H9 (cell line): Measurements from ENCODE around the gene PHYH. TPM values are rescaled to one million over a fixed set of nuclear protein-coding genes. Genes with fewer than 3 reads are reported as not detected.
A peak's percentile ranks its signal among the peaks of the same experiment; 100 is the strongest.
"Not testable (repeated sequence)": the region's sequence is repeated elsewhere in the genome, so short reads cannot be mapped to it uniquely, and the experiment has no call there.

Source experiments
- DNase-seq: peaks from one replicate; pipeline ENCODE4 v3.0.0-alpha.2; 2017
- H2AFZ ChIP-seq: one replicate; pipeline ENCODE4 v1.6.1; 2013; ENCODE audit warnings: mild to moderate bottlenecking, low read length, control low read depth, moderate library complexity
- H2AK5ac ChIP-seq: 2 replicates; pipeline ENCODE4 v1.6.1; 2013; ENCODE audit warnings: low read length, control low read depth, mixed read lengths; ENCODE audit not compliant: insufficient read length
- H2BK120ac ChIP-seq: one replicate; pipeline ENCODE4 v1.6.1; 2013; ENCODE audit warnings: low read depth, mild to moderate bottlenecking, low read length, control low read depth, inconsistent platforms; ENCODE audit not compliant: poor library complexity, severe bottlenecking
- H2BK12ac ChIP-seq: 2 replicates; pipeline ENCODE4 v1.6.1; 2013; ENCODE audit warnings: low read length, control low read depth, mixed read lengths, low read depth; ENCODE audit not compliant: insufficient read length
- H2BK15ac ChIP-seq: 2 replicates; pipeline ENCODE4 v1.6.1; 2013; ENCODE audit warnings: low read depth, low read length, control low read depth
- H2BK20ac ChIP-seq: one replicate; pipeline ENCODE4 v1.6.1; 2013; ENCODE audit warnings: low read depth, mild to moderate bottlenecking, low read length, control low read depth, inconsistent platforms; ENCODE audit not compliant: poor library complexity, severe bottlenecking
- H2BK5ac ChIP-seq: 2 replicates; pipeline ENCODE4 v1.6.1; 2013; ENCODE audit warnings: low read length, control low read depth, mixed read lengths; ENCODE audit not compliant: insufficient read length
- H3K14ac ChIP-seq: 2 replicates; pipeline ENCODE4 v1.6.1; 2013; ENCODE audit warnings: low read length, control low read depth; ENCODE audit not compliant: insufficient read depth
- H3K18ac ChIP-seq: 2 replicates; pipeline ENCODE4 v1.6.1; 2013; ENCODE audit warnings: low read depth, mild to moderate bottlenecking, mixed read lengths, low read length, control low read depth; ENCODE audit not compliant: insufficient read length
- H3K23ac ChIP-seq: 2 replicates; pipeline ENCODE4 v1.6.1; 2013; ENCODE audit warnings: low read length, control low read depth, mixed read lengths, low read depth; ENCODE audit not compliant: insufficient read length
- H3K23me2 ChIP-seq: 2 replicates; pipeline ENCODE4 v1.6.1; 2013; ENCODE audit warnings: low read depth, mild to moderate bottlenecking, mixed read lengths, low read length, control low read depth; ENCODE audit not compliant: insufficient read length, poor library complexity, severe bottlenecking
- H3K27ac ChIP-seq: 2 replicates; pipeline ENCODE4 v1.5.1; 2013; ENCODE audit warnings: low read length, control low read depth, mixed read lengths, low read depth; ENCODE audit not compliant: insufficient read length
- H3K27me3 ChIP-seq: 2 replicates; pipeline ENCODE4 v1.6.1; 2013; ENCODE audit warnings: low read length, control low read depth, inconsistent platforms; ENCODE audit not compliant: insufficient read depth
- H3K4ac ChIP-seq: 2 replicates; pipeline ENCODE4 v1.6.1; 2013; ENCODE audit warnings: low read depth, mild to moderate bottlenecking, control low read depth, inconsistent platforms, low read length, moderate library complexity
- H3K4me1 ChIP-seq: 2 replicates; pipeline ENCODE4 v1.6.1; 2013; ENCODE audit warnings: low read length, control low read depth, inconsistent platforms; ENCODE audit not compliant: insufficient read depth
- H3K4me2 ChIP-seq: 2 replicates; pipeline ENCODE4 v1.6.1; 2013; ENCODE audit warnings: low read length, control low read depth, mixed read lengths; ENCODE audit not compliant: insufficient read length, insufficient read depth
- H3K56ac ChIP-seq: 2 replicates; pipeline ENCODE4 v1.6.1; 2013; ENCODE audit warnings: low read depth, mild to moderate bottlenecking, mixed read lengths, low read length, control low read depth; ENCODE audit not compliant: insufficient read length
- H3K79me1 ChIP-seq: 2 replicates; pipeline ENCODE4 v1.6.1; 2013; ENCODE audit warnings: low read depth, mild to moderate bottlenecking, moderate library complexity, low read length, control low read depth, inconsistent platforms; ENCODE audit not compliant: insufficient read depth, poor library complexity, severe bottlenecking
- H3K79me2 ChIP-seq: 2 replicates; pipeline ENCODE4 v1.6.1; 2013; ENCODE audit warnings: low read length, control low read depth, inconsistent platforms; ENCODE audit not compliant: insufficient read depth
- H3K9ac ChIP-seq: 2 replicates; pipeline ENCODE4 v1.6.1; 2013; ENCODE audit warnings: low read length, control low read depth, mixed read lengths; ENCODE audit not compliant: insufficient read length; ENCODE audit errors: extremely low read depth
- H3K9me3 ChIP-seq: one replicate; pipeline ENCODE4 v1.6.1; 2013; ENCODE audit warnings: low read depth, low read length, inconsistent platforms; ENCODE audit not compliant: control insufficient read depth
- H3T11ph ChIP-seq: one replicate; pipeline ENCODE4 v1.6.1; 2013; ENCODE audit warnings: mild to moderate bottlenecking, low read length, control low read depth, inconsistent platforms
- H4K20me1 ChIP-seq: one replicate; pipeline ENCODE4 v1.6.1; 2013; ENCODE audit not compliant: control insufficient read depth, insufficient read length, insufficient read depth
- H4K5ac ChIP-seq: 2 replicates; pipeline ENCODE4 v1.6.1; 2013; ENCODE audit warnings: low read depth, mild to moderate bottlenecking, mixed read lengths, low read length, control low read depth; ENCODE audit not compliant: insufficient read length
- H4K8ac ChIP-seq: replicated peaks from 2 replicates; pipeline ENCODE4 v1.6.1; 2013; ENCODE audit warnings: low read length, control low read depth, mixed read lengths, low read depth; ENCODE audit not compliant: insufficient read length
- H4K91ac ChIP-seq: 2 replicates; pipeline ENCODE4 v1.6.1; 2013; ENCODE audit warnings: low read depth, mild to moderate bottlenecking, moderate library complexity, mixed read lengths, low read length, control low read depth; ENCODE audit not compliant: insufficient read length
- H3K27ac Mint-ChIP-seq, 3 experiments: 2 replicates in 2 of 3; 3 replicates in 1 of 3; pipeline ENCODE4 v1.8.0; 2020 to 2021; ENCODE audit warnings: mixed read lengths in 3 of 3, mild to moderate bottlenecking in 1 of 3, moderate library complexity in 1 of 3
- H3K27me3 Mint-ChIP-seq: 2 replicates; pipeline ENCODE4 v1.8.0; 2021; ENCODE audit warnings: low read depth, mild to moderate bottlenecking, moderate library complexity, mixed read lengths
- H3K36me3 Mint-ChIP-seq, 3 experiments: 2 replicates in 2 of 3; 3 replicates in 1 of 3; pipeline ENCODE4 v1.8.0; 2020 to 2021; ENCODE audit warnings: low read depth in 3 of 3, mixed read lengths in 3 of 3; ENCODE audit not compliant: insufficient read depth in 1 of 3
- H3K4me1 Mint-ChIP-seq, 2 experiments: 2 replicates each; pipeline ENCODE4 v1.8.0; 2020; ENCODE audit warnings: mixed read lengths in 2 of 2
- H3K4me3 Mint-ChIP-seq, 2 experiments: 2 replicates in 1 of 2; 3 replicates in 1 of 2; pipeline ENCODE4 v1.8.0; 2020 to 2021; ENCODE audit warnings: mild to moderate bottlenecking in 2 of 2, mixed read lengths in 2 of 2, moderate library complexity in 1 of 2
- H3K9me3 Mint-ChIP-seq, 2 experiments: 2 replicates in 1 of 2; 3 replicates in 1 of 2; pipeline ENCODE4 v1.8.0; 2020; ENCODE audit warnings: mild to moderate bottlenecking in 2 of 2, mixed read lengths in 2 of 2, moderate library complexity in 1 of 2
- whole genome bisulfite sequencing: extraction: QIAGEN DNeasy Blood & Tissue Kit; methylation state at CpG from one replicate; pipeline ENCODE4 v1.1.7; 2013; ENCODE audit warnings: missing lambda C conversion rate, low lambda C conversion rate, mixed read lengths; ENCODE audit not compliant: insufficient read length; ENCODE audit errors: extremely low coverage; 5-methylcytosine and 5-hydroxymethylcytosine counted together
- total RNA-seq: library from RNA; stranded (reverse); gene quantifications from 2 replicates; pipeline ENCODE4 v1.2.1, GENCODE V29; 2021
- TF ChIP-seq, protein P1 (sequence below): fragments of 200-600 bp; sonication (generic); conservative IDR thresholded peaks from 3 replicates; pipeline ENCODE4 v1.8.0; 2021; ENCODE audit warnings: antibody characterized with exemption, mild to moderate bottlenecking

PHYH gene
- total RNA-seq, 1 experiment from 2014 or later = 21.5 TPM

DNA sequence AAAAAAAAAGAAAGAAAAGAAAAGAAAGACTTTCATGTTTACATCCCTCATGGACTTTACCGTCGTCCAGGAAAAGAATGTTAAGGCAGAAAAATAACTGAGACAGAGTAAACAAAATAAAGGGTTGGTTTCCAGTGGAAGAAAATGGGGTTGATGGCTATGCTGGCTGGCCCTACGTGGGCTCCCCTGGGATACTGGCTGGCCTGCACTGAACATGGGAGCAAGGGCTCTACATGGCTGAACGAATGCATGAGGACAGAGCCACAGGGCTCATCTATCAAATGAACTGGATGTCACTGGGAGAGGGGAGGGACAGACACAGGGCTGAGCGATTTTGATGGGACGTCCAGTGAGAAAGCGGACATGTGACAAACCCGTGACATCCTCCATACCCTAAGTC lies 63.2 kb downstream of the PHYH start:
- no CpG with 5 or more reads among the region's 8 CpGs for WGBS
- no peak overlapping the region for H3K18ac ChIP-seq
- H3K9ac ChIP-seq = no peak overlapping the region
- no peak overlapping the region for H3K4ac ChIP-seq
- no peak overlapping the region for H3K23ac ChIP-seq
- no peak overlapping the region for H2AFZ ChIP-seq
- H3K9me3 ChIP-seq = no peaks in the 10 kb centered on the region
- no peak overlapping the region for H4K91ac ChIP-seq
- no peak overlapping the region for H3K4me2 ChIP-seq
- no peak overlapping the region for H2BK12ac ChIP-seq
- Mint-ChIP-seq H3K4me3 (no peak overlapping the region), H3K36me3 (no peaks in the 10 kb centered on the region), H3K9me3 (no peaks in the 10 kb centered on the region), H3K27me3 (no peaks in the 10 kb centered on the region), H3K4me1 (peaks cover 12 to 22% of the 10 kb centered on the region in 2 experiments), H3K27ac (no peak overlapping the region)
- no peak overlapping the region for H4K5ac ChIP-seq
- no peak overlapping the region for H3K14ac ChIP-seq
- H2AK5ac ChIP-seq = no peak overlapping the region
- DNase-seq = no peak
- H3K79me2 ChIP-seq = no peaks in the 10 kb centered on the region
- no peak overlapping the region for H3K27ac ChIP-seq
- peaks cover 10% of the 10 kb centered on the region; the same call in 1 of the 2 replicates for H3K4me1 ChIP-seq
- no peak overlapping the region for H2BK120ac ChIP-seq
- H3K56ac ChIP-seq = no peak overlapping the region
- no peaks in the 10 kb centered on the region for H3K23me2 ChIP-seq
- H3K79me1 ChIP-seq = no peaks in the 10 kb centered on the region
- H2BK20ac ChIP-seq = no peak overlapping the region
- H2BK15ac ChIP-seq = no peak overlapping the region
- H4K20me1 ChIP-seq = peaks cover 3% of the 10 kb centered on the region
- H3T11ph ChIP-seq = no peak overlapping the region
- no peaks in the 10 kb centered on the region for H3K27me3 ChIP-seq
- H2BK5ac ChIP-seq = no peak overlapping the region
- H4K8ac ChIP-seq = no peak overlapping the region
- TF ChIP-seq, protein P1, sequence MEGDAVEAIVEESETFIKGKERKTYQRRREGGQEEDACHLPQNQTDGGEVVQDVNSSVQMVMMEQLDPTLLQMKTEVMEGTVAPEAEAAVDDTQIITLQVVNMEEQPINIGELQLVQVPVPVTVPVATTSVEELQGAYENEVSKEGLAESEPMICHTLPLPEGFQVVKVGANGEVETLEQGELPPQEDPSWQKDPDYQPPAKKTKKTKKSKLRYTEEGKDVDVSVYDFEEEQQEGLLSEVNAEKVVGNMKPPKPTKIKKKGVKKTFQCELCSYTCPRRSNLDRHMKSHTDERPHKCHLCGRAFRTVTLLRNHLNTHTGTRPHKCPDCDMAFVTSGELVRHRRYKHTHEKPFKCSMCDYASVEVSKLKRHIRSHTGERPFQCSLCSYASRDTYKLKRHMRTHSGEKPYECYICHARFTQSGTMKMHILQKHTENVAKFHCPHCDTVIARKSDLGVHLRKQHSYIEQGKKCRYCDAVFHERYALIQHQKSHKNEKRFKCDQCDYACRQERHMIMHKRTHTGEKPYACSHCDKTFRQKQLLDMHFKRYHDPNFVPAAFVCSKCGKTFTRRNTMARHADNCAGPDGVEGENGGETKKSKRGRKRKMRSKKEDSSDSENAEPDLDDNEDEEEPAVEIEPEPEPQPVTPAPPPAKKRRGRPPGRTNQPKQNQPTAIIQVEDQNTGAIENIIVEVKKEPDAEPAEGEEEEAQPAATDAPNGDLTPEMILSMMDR = no peak

DNA sequence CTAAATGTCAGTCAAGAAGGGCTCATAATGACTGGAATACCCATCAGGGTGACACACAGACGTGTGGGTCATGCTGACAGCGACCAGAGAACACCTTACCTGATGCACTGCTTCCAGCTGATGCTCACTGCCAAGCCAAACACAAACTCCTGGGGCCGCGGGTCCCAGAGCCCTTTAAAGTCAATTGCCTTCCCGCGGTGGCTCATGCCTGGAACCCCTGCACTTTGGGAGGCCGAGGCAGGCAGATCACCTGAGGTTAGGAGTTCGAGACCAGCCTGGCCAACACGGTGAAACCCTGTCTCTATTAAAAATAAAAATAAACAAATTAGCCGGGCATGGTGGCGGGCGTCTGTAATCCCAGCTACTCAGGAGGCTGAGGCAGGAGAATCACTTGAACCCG lies 65.1 kb downstream of the PHYH start:
- H2BK12ac ChIP-seq, H3K9ac ChIP-seq, H3K4me3 Mint-ChIP-seq, H3K27ac ChIP-seq, H3K9me3 ChIP-seq, H2BK20ac ChIP-seq, H2BK5ac ChIP-seq, H4K91ac ChIP-seq, H3K9me3 Mint-ChIP-seq, H2AFZ ChIP-seq, H3K4me2 ChIP-seq, H3K36me3 Mint-ChIP-seq, H3K14ac ChIP-seq, H3K27me3 Mint-ChIP-seq, DNase-seq, H4K8ac ChIP-seq, H3K23me2 ChIP-seq, H3K18ac ChIP-seq, H3K23ac ChIP-seq, H4K5ac ChIP-seq, H3K4ac ChIP-seq, H3K27me3 ChIP-seq, H3K79me2 ChIP-seq, H2BK120ac ChIP-seq, H3K79me1 ChIP-seq, H4K20me1 ChIP-seq, H2AK5ac ChIP-seq, H2BK15ac ChIP-seq, H3T11ph ChIP-seq, H3K56ac ChIP-seq: not testable (repeated sequence)
- peaks cover 10% of the 10 kb centered on the region; the same call in 1 of the 2 replicates for H3K4me1 ChIP-seq
- Mint-ChIP-seq H3K27ac (peak overlapping the region in 1 of 3 experiments; percentile 79; a peak in 1 of 7 replicates), H3K4me1 (peaks cover 20 to 30% of the 10 kb centered on the region in 2 experiments)
- WGBS = no CpG with 5 or more reads among the region's 13 CpGs
